Activated T-cell treated with anti-CD3 and anti-CD28 coated beads, Interleukin-2, amount 50 U/mL, for 1 hour (primary cell): ENCODE results near the gene JPH2.

ENCODE experiments used
- DNase-seq: peaks from one replicate; pipeline ENCODE4 v3.0.0-alpha.2; 2020

The JPH2 gene

DNA sequence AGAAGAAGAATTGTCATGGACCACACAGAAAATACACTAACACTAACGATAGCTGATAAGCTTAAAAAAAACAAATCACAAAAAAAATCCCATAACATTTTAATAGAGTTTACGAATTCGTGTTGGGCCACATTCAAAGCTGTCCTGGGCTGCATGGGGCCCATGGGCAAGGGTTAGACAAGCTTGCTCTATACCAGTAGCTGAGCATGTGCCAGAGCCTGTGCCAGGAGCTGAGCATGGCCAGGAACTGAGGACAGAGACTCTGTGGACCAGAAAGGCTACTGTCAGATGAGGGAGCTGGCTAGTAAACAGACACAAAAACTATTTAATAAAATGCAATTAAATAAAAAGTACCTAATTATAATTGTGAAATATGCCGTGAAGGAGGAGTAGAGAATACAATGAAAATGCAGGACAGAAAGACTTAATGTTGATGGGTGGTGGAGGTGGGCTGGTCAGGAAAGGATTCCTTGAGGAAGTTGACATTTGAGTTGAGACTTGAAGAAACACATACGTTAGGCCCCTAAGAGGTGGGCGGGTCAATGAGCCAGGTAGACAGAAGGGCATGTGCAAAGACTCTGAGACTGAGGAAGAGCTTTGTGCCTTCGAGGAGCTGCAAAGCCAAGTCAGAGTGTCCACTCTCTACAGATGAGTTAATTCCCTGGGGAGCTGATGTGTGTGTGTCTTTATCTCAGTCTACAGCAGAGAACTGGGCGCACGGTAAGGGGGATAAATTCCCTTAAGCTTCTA, 66.1 kb downstream of the JPH2 start:
- no peak for DNase-seq

DNA sequence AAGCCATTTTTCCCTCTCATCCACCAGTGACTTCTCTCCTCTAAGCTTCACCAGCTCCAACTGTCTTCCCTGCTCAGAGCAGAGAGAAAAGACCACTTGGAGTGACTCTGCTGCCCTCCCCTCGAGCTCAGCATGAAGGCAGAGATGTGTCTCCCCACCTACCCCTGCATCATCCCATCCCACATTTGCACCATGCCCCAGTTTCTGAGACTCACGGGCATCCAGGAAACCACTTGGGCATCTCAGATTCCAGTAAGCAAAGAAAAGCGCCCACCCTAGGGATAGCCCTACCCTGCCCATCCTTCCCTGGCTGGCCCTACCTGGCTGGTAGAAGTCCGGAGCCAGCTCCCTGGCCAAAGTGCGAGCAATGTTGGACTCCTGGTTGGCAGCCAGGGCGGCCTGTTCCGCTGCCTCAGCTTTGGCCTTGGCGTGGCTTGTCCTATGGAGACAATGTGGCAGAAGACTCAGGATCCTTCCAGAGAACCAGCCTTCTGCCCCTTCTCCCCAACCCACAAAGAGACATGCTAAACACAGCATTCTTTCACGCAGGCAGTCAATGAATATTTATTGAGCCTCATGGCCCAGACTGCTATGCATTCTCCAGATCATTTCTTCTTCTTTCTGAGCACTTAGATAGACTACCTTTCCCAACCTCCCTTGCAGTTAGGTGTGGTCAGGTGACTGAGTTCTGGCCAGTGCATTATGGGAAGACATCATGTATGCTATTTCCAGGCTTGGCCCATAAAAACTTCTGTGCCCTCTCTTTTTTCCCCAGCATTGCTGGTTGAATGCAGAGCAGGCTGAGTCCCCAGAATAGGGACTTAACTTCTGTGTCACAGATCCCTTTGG, 68.6 kb downstream of the JPH2 start:
- no peak for DNase-seq

DNA sequence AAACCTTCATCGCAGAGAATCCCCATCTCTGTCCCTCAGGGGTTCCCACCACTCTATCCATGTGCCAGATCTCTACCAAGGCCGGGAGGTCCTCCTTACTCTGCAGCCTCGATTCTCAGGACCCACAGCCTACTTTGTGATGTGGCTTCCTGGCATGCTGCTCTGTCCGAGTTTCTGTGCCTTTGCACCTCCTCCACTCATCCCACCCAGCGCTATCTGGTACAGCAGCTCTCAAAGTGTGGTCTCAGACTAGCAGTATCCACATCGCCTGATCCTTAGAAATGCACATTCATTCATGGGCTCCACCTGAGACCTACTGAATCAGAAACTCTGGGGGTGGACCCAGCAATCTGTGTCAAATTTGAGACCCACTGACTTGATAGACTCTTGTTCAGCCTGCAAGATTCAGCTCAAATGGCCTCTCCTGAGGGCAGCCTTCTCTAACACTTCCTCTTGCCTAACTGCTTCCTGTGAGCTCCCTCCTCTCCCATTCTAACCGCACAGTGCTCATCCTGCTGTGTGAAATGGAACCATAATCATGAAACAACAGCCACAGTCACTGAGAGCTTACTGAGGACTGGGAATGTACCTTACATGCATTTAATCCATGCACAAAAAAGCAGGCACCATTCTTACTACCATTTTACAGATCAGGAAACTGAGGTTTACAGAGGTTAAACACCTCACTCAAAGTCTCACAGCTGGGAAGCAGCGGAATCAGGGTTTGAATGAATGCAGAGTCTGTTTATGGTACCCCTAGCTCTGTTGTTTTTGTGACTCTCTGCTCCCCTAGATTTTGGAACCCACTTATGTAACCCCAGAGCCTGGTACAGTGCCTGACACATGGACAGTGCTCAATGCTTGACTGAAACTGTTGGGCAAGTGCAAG, 69.4 kb downstream of the JPH2 start:
- no peak for DNase-seq

DNA sequence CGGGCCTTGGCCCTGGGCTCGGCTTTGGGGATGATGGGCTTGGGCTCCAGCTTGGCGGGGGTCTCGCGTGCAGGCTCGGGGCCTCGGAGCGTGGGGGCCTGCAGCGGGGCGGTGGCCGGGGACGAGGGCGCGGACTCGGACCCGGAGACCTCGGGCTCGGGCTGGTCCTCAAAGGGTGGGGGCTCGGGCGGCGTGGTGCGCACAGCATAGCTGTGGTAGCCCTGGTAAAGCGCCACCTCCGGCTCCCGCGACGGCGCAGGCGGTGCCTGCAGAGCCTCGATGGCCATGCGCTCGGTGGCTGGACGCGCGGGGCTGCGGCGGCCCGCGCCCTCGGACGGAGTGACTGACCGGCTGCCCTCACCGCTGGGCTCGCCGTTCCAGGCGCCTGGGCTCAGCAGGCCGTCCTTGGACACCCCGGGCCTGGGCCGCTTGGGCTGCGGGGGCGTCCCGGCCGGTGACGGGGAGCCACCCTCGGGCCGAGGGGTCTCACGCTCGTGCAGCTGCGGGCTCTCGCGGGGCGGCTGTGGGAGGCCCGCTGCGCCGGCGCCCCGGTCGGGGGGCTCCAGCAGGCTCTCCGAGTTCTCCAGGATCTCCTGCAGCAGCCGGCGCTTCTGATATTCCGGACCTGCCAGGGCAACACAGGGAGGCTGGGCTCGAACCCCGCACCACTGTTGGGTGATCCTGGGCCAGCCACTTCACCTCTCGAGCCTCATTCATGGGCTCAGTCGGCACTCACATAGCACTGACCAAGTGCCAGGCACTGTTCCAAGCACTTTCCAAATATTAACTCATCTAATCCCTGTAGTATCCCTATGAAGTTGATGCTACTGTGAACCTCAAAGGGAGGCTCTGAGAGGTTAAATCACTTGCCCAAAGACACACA, 71.0 kb downstream of the JPH2 start:
- DNase-seq, result no peak

DNA sequence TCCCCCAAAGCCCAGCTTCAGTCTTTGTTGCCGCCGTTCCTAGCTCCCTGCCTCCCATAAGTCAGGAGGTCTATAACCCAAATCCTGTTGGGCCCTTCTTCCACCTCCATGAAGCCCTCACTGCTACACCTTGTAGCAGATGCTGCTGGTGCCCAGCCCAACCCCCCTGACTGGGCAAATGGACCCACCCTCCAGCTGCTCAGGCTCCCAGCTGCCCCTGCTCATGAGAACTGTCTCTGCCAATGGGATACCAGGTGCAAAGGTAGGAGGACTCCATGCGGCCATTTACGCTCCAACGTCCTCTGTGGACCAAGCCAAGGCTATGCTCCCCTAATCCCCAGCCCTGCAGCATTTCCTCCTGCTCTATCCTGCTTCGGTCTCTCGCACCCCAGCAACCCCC, 71.8 kb downstream of the JPH2 start:
- no peak for DNase-seq

DNA sequence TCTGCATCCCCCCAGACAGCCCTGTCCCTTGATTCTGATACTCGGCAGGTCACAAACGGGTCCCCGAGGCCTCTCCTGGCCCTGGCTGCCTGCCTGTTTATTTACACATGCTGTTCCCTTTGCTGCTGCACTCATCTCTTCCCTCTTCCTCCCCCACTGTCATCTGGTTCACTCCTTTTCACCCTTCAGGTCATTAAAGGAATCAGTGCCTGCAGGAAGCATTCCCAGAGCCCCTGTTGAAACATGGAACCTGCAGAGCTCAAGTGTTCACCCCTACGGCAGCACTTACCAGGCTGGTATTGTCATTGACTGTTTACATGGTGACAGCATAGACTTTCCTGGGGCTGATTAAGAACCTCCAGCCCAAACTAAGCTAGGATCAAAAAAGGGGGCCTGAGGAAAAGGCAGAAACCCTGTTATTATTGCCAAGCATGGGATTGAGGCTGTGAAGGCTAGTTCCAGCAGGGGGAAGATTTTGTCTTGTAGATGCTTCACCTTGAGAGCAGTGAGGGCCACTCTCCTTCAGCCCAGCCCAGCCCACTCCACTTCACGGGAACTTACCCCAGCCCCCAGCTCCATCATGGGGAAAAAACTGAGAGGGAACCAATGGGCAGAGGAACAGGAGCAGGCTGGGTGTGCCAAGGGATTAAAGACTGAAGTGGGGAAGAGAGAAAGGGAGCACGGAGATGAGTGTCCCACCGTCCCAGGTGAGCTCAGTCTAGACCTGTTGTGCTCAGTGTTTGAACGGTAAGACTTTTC, 73.2 kb downstream of the JPH2 start:
- no peak for DNase-seq

DNA sequence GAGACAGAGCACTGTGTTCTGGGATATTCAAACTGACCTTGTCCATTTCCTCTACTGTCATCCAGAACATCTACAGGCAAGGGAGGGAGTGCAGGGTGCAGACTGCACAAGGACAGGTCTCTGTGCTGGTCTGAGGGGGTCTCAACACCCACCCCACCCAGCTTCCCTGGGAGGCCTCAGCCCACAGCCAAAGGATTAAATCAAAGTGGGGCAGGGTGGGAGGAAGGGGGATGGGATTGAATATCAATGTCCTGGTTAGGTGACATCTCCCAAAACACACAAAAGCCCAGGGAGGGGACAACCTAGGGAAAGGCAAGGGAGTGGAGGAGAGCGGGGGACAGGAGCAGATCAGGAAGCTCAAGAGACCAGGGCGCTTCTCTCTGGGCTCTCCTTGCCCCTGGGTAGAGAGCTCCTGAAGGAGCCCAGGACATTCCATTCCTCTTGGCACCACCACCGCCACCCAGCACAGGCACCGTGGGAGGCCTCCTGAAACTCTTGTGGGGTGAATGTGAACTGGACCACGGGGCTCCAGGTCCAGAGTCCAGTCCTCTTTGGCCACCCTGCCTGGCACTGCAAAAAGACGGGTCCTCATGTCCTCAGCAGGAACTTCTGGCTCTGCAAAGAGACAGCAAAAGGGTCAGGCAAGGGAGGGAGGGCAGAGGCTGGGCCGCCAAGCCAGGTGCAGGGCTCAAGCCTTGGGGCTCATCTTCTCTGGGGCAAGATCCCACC, 73.9 kb downstream of the JPH2 start:
- no peak for DNase-seq

DNA sequence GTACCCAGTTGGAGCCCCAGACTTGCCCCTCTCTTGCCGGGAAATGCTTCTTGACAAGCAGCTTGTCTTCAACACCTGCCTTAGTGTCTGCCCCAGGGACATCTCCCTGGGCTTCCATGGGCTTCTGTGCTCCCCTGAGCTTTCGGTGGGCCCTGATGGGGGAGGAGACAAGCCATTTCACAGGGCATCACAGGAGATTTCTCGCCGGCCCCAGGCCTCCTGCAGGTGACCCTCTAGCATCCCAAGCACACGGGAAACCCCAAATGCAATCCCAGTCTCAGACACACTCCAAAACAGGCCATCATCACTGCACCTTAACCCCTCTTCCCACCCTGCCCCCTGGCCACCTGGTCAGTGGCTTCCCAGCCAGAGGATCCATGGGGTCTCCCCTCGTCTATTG, 74.5 kb downstream of the JPH2 start:
- DNase-seq, result no peak

DNA sequence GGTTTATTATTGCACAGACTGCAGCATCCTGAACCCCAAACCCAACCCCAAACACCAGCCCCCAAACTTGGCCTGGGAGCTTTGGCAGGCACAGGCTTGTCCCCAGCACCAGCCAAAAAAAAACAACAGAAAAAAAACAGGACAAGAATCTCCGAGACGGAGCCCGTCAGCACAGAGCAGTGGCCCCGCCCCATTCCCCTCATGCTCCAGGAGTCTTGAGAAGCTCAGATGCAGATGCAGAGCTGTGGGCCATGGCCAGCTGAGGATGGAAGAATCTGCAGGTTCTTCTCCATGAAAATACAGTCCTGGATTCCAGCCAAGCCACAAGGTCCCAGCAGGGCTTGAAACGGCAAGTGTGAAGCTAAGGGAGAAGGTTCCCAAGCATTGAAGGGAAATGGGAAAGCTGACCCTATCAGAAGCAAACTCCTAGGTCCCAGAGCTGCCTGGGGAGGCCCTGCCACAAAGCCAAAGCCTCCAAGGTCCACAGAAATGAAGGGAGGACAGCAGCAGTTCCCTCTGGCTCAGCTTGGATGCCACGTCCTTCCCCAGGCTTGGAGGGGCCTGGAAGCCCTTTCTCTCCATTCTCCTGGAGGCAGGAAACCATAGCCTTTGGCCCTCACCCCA, 75.2 kb downstream of the JPH2 start:
- DNase-seq, result no peak

DNA sequence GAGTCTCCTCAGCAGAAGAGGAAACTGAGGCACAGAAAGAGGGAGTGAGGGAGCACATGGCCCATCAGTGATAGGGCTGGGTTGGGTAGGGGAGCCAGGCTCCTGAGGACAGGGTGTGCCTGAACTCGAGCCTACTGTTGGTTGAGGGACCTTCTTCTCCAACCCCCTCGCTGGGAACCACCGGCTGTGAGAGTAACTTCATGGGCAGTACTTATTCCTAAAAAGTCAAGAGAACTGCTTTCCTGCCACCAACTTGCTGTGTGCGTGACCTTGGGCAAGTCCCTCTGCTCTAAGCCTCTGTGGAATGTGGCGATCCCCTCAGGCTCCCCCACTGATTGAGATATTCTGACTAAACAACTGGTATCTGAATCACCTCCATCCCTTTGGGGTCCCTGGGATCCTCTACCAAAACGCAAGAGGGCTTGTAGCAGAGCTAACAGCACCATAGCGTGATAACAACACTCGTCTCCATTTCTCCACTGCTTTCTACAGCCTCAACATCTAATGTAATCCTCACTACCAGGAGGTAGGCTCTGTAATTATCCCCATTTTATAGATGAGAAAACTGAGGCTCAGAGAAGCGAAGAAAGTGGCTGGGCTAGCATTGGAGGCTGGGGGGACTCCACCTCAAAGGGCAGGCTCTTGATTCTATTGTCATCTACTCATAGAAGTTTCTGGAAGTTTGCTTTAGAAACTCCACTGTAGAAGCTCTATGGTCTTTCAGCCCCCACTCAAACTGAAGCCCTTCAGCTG, 76.0 kb downstream of the JPH2 start:
- DNase-seq, result no peak

DNA sequence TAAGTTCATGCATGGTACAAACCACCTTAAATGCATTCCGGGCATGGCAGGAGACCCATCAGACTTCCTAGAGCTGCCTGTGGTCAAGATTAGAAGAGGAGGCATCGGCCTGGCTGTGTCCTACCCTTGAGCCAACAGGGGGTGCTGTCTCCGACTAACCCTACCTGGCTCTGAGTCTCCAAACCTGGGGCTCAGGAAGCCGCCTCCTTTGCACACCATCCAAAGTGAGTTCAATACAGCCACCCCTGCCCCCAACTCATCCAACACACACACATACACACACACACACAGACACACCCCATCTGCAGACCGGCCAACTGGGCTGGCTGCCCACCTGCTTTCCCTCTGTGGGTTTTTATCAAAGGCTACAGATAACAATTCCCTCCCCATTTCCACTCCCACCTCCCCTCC, 77.0 kb downstream of the JPH2 start:
- DNase-seq, result no peak

DNA sequence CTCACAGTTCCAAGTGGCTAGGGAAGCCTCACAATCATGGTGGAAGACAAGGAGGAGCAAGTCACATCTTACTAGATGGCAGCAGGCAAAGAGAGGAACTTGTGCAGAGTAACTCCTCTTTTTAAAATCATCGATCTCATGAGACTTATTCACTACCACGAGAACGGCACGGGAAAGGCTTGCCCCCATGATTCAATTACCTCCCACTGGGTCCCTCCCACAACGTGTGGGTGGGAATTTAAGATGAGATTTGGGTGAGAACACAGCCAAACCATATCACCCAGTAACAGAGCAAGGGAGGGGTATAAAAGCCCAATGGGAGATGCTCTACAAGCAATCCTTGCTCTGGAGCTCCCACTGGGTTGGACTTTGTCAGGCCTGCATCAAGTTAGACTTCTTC, 80.4 kb downstream of the JPH2 start:
- no peak for DNase-seq

DNA sequence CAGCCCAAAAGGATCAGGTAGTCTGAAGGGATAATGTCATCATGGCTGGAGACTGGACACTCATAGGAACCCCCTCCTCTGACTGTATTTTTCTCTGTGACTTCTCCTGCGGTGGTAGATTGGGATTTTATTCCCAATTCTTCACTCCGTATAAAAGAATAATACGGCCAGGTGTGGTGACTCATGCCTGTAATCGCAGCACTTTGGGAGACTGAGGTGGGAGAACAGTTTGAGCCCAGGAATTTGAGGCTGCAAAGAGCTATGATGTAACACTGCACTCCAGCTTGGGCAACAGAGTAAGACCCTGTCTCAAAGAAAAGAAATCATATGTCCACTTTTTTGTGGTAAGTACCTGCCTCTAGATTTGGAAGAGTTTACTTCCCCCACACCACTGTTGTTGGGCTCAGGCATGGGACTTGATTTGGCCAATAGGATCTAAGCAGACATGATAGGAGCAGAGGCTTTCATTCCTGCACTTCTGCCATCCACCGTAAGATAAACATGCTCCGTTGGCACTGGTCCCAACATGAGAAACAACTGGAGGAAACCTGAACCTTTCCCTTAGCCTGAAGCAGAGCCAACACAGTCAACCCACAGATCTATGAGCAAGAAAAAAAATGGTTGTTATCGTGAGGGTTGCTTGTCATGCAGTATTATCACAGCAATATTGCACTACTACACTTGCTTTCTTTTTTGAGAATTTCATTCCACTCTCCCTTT, 82.0 kb downstream of the JPH2 start:
- DNase-seq, result no peak

DNA sequence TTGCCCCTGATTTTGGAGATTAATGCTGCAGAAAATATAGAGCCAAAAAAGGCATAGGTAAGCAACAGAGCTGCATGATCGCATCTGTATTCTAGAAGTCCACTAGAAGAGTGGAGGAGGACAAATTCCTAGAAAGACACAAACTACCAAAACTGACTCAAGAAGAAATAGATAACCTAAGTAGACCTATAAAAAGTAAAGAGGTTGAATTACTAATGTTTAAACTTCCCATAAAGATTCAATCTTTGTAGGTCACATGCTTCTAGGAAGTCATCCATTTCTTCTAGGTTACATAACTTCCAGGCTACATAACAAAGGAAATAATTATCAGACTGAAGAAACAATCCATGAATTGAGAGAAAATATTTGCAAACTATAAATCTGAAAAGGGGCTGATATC, 84.4 kb downstream of the JPH2 start:
- DNase-seq, result no peak

DNA sequence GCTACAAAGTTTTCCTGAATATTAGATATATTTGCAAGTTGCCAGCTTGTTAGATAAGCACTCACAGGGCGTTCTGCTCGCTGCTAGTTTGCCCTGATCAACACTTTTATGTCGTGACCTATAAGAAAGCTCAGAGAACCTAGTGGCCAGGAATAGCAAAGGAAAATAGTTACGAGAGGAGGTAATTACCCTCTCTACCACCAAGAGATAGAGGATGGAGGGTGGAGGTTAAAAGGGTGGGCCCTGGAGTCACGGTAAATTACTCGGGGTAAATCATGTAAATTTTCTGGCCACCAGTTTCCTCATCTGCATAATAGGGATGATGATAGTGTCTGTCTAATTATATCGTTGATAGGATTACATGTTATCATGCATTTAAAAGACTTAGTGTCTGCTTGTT, 87.2 kb downstream of the JPH2 start:
- DNase-seq, result no peak

DNA sequence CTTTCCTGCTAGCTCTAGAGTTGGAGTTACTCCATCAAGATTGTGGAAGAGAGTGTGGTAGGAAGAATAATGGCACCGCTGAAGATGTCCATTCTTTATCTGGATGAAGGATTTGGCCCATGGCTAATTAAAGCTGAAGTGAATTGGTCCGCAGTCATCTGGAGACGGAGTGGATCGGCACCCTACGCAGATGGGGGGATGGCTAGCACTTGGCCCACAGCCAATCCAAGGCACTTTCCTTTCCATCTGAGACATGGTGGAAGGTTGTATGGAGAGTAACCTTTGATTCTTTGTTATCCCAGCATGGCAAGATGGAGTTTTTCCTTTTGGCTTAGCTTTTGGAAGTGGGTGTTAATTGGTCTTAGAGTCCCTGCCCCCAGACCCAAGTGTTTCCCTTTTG, 88.3 kb downstream of the JPH2 start:
- no peak for DNase-seq

DNA sequence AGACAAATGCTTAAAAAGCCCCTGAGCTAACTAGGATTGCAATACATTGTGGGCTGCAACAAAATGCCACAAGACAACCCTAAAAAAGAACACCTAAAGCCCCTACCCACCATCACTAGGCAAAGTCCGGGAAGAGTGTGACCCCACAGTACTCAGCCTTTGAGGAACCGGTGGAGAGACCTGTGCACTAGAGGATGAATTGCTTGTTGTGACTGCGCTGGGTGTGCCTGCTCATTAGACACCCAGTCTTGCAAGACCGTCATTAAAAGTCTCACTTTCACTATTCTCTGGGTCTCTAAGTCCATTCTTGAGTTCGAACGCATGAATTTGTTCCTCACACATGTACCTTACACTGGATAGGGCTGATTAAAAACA, 88.7 kb downstream of the JPH2 start:
- no peak for DNase-seq

DNA sequence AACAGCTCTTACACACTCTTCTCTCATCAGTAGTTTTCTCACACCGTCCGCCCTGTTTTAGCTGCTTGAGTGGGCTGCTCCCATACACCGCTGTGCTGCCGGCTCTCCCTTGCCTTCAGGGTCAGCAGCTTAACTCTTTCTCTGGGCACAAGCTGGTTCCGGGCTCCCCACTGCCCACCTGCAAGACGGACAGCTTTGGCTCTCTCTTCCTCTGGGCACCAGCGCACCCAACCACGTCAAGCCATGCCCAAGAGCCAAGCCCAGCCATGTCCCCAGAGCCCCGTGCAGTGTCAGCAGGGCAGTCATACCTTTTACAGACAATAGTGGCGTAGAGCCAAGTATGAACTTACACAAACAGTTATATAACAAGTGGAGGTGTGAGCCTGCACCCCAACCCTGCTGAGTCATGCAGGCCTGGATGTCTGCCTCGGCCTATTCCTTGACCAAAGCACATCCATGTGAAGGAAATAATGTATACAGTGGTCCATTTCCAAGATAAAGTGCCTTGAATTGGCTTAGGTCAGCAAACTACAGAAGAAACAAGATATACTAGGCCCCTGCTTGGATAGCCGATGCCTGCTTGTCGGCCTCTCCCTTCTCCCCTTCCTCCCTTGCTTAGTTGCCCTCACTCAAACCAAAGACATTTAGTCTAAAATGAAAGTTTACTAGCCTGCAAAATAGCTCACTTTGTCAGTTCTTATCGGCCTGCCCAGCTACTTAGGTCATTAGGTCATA, 89.3 kb downstream of the JPH2 start:
- no peak for DNase-seq
